Panc1 (cell line): ENCODE measurements around the gene LLGL1.

Experiments used
- POLR2AphosphoS5 ChIP-seq: IDR thresholded peaks from 2 replicates; pipeline ENCODE4 v1.6.1; 2012; ENCODE audit warnings: mild to moderate bottlenecking, low read depth, low read length, moderate library complexity
- TF ChIP-seq, protein P1 (sequence below): fragments of 450-650 bp; IDR thresholded peaks from 2 replicates; pipeline ENCODE4 v1.5.1; 2017; ENCODE audit warnings: mild to moderate bottlenecking

DNA sequence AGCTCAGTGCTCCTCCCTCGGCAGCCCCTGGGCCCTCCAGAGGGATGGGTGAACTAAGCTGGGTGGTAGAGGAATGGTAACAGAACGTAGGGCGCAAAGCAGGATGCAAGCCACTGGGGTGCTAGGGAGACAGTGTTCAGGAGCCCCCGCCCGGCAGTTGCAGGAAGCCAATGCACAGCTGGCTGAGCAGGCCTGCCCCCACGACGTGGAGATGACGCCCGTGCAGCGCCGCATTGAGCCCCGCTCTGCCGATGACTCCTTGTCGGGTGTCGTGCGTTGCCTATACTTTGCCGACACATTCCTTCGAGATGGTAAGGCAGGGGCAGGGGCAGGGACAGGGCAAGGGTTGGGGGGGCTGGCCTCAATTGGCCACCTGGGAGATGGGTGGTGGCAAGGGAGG lies 12.9 kb downstream of the LLGL1 start:
- TF ChIP-seq, protein P1, sequence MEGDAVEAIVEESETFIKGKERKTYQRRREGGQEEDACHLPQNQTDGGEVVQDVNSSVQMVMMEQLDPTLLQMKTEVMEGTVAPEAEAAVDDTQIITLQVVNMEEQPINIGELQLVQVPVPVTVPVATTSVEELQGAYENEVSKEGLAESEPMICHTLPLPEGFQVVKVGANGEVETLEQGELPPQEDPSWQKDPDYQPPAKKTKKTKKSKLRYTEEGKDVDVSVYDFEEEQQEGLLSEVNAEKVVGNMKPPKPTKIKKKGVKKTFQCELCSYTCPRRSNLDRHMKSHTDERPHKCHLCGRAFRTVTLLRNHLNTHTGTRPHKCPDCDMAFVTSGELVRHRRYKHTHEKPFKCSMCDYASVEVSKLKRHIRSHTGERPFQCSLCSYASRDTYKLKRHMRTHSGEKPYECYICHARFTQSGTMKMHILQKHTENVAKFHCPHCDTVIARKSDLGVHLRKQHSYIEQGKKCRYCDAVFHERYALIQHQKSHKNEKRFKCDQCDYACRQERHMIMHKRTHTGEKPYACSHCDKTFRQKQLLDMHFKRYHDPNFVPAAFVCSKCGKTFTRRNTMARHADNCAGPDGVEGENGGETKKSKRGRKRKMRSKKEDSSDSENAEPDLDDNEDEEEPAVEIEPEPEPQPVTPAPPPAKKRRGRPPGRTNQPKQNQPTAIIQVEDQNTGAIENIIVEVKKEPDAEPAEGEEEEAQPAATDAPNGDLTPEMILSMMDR, result no peak
- no peak for TF ChIP-seq POLR2AphosphoS5
